ENCODE results near the gene CYSRT1.

Gene CYSRT1

GRCh38 chr9:137268538-137269201, 43.7 kb downstream of the CYSRT1 start:
- Mint-ChIP-seq H3K27ac (no peak overlapping the region), H3K9me3 (ENCODE audit: low read depth) (no peaks in the 10 kb centered on the region), H3K4me1 (ENCODE audit: low read depth) (peaks cover 6% of the 10 kb centered on the region), H3K36me3 (peaks cover 12% of the 10 kb centered on the region), H3K4me3 (no peak overlapping the region), H3K27me3 (no peaks in the 10 kb centered on the region)

GRCh38 chr9:137269231-137269772, 44.3 kb downstream of the CYSRT1 start:
- peaks cover 6% of the 10 kb centered on the region for H3K4me1 Mint-ChIP-seq (ENCODE audit: low read depth)
- peaks cover 12% of the 10 kb centered on the region for H3K36me3 Mint-ChIP-seq
- H3K4me3 Mint-ChIP-seq, result no peak overlapping the region
- H3K27ac Mint-ChIP-seq, result no peak overlapping the region
- H3K27me3 Mint-ChIP-seq, result no peaks in the 10 kb centered on the region
- no peaks in the 10 kb centered on the region for H3K9me3 Mint-ChIP-seq (ENCODE audit: low read depth)

GRCh38 chr9:137270929-137271695, 46.1 kb downstream of the CYSRT1 start:
- Mint-ChIP-seq H3K4me3 (peak overlapping the region; percentile 4), H3K27ac (peak overlapping the region; percentile 2), H3K9me3 (ENCODE audit: low read depth) (no peaks in the 10 kb centered on the region), H3K4me1 (ENCODE audit: low read depth) (peaks cover 14% of the 10 kb centered on the region), H3K27me3 (no peaks in the 10 kb centered on the region), H3K36me3 (peaks cover 12% of the 10 kb centered on the region)

GRCh38 chr9:137271696-137272076, 46.7 kb downstream of the CYSRT1 start:
- Mint-ChIP-seq H3K9me3 (ENCODE audit: low read depth) (no peaks in the 10 kb centered on the region), H3K27me3 (no peaks in the 10 kb centered on the region), H3K36me3 (peaks cover 12% of the 10 kb centered on the region), H3K4me3 (peak overlapping the region; percentile 4), H3K4me1 (ENCODE audit: low read depth) (peaks cover 14% of the 10 kb centered on the region), H3K27ac (no peak overlapping the region)

GRCh38 chr9:137272241-137273094, 47.5 kb downstream of the CYSRT1 start:
- Mint-ChIP-seq H3K27me3 (no peaks in the 10 kb centered on the region), H3K9me3 (ENCODE audit: low read depth) (no peaks in the 10 kb centered on the region), H3K4me3 (no peak overlapping the region), H3K27ac (no peak overlapping the region), H3K36me3 (peaks cover 12% of the 10 kb centered on the region), H3K4me1 (ENCODE audit: low read depth) (peaks cover 14% of the 10 kb centered on the region)

- peaks cover 12% of the 10 kb centered on the region for H3K36me3 Mint-ChIP-seq
- H3K27ac Mint-ChIP-seq, result no peak overlapping the region
- no peaks in the 10 kb centered on the region for H3K27me3 Mint-ChIP-seq
- H3K9me3 Mint-ChIP-seq (ENCODE audit: low read depth), result no peaks in the 10 kb centered on the region
- H3K4me3 Mint-ChIP-seq, result no peak overlapping the region
- peaks cover 14% of the 10 kb centered on the region for H3K4me1 Mint-ChIP-seq (ENCODE audit: low read depth)
Observed at GRCh38 chr9:137273095-137273490, 48.1 kb downstream of the CYSRT1 start.

- Mint-ChIP-seq H3K27ac (no peak overlapping the region), H3K36me3 (peaks cover 9% of the 10 kb centered on the region), H3K9me3 (ENCODE audit: low read depth) (no peaks in the 10 kb centered on the region), H3K4me3 (no peak overlapping the region), H3K27me3 (no peaks in the 10 kb centered on the region), H3K4me1 (ENCODE audit: low read depth) (peaks cover 14% of the 10 kb centered on the region)
Observed at GRCh38 chr9:137273611-137274320, 48.8 kb downstream of the CYSRT1 start.

GRCh38 chr9:137275203-137275587, 50.2 kb downstream of the CYSRT1 start:
- Mint-ChIP-seq H3K27ac (no peak overlapping the region), H3K9me3 (ENCODE audit: low read depth) (no peaks in the 10 kb centered on the region), H3K36me3 (no peaks in the 10 kb centered on the region), H3K4me3 (no peak overlapping the region), H3K27me3 (no peaks in the 10 kb centered on the region), H3K4me1 (ENCODE audit: low read depth) (peaks cover 14% of the 10 kb centered on the region)
